Activated T-cell treated with anti-CD3 and anti-CD28 coated beads for 4 hours (primary cell): ENCODE results near the gene GXYLT1.
"Not testable (repeated sequence)": the region's sequence is repeated elsewhere in the genome, so short reads cannot be mapped to it uniquely, and the experiment has no call there.

ENCODE experiments used
- DNase-seq: peaks from one replicate; pipeline ENCODE4 v3.0.0-alpha.2; 2020

GXYLT1 gene

DNA sequence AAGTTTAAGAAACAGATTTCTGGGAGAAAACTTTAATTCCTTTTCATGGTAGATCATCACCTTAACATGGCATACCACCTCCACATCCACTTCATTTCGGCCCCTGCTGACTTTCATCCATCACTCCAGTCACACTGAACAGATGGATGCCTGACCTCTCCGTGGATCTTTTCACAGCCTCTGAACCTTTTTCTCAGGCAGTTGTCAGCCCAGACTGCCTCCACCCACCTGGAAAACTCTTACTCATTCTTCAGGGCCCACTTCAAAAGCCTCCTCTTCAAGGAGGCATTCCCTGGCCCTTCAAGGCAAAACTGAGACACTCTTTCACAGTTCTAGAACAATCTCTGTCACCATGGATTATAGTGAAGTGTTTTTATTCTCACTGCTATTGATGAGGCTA, 52.9 kb downstream of the GXYLT1 start:
- DNase-seq: no peak

DNA sequence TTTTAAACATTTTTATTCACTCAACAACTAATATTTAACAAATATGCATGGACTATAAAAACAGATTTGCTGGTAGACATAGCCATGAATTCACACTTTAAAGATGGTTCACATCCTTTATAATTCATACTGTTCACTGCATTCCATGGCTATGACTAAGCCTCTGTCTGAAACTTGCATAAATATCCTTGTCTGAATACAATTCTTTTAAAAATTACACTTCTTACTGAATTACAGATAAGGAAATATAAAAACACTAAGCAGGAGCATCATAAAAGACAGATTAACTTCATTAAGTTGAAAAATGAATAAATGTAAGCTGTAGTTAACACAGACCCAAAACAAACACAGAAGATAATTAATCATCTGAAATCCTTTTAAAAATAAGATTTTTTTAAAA, 53.8 kb downstream of the GXYLT1 start:
- no peak for DNase-seq

DNA sequence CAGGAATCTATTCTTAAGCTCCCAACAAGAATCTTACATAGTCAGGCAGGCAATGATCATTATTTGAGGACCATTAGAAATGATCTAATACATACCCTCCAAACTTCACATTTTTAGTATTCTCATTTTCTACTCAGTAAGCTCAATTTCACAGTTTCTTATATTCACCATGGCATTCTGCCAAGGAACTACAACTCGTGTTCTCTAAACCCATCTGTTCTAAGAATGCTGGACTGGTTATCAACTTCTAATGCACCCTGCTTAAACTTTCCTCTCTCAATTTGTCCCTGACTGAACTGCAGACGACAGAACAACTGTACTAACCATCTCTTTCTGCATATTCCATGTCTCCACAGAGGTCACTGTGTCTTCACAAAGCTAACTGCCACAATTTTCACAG, 58.6 kb downstream of the GXYLT1 start:
- no peak for DNase-seq

DNA sequence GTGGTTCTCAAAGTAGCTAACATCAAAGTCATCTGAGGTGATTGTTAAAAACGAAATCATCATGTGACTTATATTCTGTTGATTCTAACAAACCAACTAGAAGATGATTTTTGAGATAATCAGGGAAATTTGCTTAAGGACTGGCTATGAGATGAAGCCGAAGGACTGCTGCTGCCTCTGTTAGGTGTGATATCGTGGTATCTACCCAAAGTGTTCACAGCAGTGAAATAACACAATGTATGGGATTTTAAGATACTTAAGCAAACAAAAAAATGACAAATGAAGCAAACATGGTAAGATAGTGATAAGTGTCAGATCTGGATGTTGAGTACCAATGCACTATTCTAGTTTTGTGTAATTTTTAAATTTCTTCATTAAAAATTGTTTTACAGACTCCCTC, 59.1 kb downstream of the GXYLT1 start:
- no peak for DNase-seq

DNA sequence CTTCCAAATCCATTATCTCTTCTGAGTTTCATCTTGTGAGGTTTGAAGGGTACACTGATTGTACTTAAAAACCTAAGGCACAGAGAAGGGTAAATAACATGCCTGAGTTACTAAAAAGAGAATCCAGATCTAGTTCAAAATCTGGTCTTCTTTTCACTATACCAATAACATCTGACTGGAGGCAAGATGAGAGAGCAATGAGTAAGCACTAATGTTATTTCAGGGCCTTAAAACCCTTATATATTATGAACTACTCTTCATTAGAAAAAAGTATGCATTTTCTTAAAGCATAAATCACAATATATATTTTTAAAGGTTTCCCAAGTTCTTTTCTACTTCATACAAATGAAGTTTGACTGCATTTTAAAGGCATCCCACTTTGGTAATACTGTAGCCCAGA, 60.2 kb downstream of the GXYLT1 start:
- no peak for DNase-seq

DNA sequence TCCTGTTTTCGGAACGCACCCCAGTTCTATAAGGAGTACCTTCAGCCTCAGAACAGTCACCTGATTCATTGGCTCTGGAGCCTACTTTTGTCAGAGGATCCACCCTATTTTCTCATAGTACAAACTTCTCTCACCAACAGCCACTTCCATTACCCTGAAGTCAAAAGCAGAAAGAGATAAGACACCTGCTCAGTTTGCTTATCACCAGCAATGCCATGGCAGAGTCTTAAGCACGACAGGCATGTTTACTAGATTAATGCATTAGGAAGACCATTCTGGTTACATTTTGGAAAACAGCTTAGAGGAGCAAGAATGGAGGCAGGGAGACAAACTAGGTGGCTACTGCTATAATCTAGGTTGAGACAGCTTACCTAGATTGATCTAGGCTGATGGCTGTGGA, 67.7 kb downstream of the GXYLT1 start:
- DNase-seq: no peak

DNA sequence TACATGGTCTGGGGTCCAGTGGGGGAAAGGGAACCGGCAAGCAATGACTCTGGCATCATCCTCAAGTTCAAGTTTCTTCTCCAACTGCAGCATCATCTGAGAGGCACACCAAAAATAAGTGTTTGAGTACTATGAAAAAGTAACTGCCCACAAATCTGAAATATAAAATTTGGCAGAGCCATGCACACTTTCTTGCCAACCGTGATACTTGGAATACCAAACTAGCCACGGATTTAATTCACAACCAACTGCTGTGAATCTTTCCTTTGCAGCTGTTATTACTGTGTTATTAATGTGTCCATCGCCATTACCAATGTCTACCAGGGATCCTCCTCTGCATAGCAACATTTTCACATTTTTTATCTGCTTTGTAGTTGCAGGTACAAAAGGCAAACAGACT, 74.6 kb downstream of the GXYLT1 start:
- DNase-seq: no peak

DNA sequence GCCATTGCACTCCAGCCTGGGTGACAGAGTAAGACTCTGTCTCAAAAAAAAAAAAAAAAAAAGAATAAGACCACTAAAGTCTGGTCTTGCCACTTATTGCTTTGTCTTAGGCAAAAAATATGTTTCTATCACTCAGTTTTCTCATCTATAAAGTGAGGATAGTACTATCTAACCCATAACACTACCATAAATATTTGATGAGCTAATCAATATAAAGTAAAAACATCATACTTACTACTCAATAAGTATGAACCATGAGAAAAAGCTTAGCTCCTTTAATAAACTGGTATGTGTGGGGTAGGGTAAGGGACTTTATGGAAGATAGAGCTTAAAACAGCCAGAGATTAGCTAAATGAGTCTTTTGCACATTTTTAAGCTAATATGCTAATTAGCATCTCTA, 85.5 kb downstream of the GXYLT1 start:
- DNase-seq: no peak

DNA sequence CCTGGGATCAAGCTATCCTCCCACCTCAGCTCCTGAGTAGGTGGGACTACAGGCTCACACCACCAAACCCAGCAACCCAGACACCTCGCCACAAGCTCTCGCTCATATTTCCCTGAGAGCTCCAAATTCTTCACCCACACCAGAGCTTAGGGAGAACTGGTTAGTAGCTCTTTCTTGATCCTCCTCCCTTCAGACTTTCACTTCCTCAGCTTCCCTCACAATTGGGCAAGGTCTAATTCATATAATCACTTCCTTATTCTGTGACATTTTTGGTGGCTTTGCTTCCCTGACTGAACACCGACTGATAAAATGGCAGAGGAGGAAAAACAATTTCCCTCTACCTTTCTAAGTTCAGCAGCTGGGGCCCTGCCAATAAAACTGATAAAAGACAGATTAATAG, 88.5 kb downstream of the GXYLT1 start:
- DNase-seq: no peak

DNA sequence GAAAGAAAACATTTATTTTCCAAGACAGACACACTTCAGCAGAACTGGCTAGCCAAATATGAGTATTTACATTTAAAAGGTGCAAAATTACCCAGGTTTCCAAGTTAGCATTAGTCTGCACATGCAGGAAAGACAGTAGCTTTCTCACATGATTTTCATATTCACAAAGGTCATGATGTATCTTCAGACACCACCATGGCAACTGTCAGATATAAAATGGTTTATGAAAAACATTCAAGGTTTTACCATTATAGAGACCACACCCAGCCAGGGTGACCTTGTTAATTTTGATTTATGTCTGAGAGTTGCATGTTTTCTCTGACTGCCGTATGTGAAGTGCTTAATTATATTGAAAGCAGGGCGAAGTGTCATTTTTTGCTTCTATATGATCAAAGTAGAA, 91.2 kb downstream of the GXYLT1 start:
- DNase-seq: no peak

DNA sequence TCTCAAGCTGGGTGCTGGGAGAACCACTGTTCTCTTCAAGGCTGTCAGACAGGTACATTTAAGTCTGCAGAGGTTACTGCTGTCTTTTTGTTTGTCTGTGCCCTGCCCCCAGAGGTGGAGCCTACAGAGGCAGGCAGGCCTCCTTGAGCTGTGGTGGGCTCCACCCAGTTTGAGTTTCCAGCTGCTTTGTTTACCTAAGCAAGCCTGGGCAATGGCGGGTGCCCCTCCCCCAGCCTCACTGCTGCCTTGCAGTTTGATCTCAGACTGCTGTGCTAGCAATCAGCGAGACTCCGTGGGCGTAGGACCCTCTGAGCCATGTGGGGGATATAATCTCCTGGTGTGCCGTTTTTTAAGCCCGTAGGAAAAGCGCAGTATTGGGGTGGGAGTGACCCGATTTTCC, 95.7 kb downstream of the GXYLT1 start:
- DNase-seq: not testable (repeated sequence)

DNA sequence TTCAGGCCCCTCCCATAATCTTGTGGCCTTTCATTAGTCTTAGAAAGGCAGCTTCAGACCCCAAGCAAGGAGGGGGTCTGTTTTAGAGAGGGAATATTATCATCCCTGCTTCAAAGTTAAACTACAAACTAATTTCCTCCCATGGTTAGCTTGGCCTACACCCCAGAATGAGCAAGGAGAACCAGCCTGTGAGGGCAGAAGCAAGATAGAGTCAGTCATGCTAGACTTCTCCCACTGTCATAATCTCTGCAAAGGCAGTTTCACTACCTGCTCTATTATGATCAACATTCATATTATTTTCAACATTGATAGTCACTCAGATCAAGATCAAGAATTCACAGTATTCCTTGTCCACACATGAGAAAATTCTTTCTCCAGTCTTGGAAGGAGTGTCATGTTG, 105.1 kb downstream of the GXYLT1 start:
- DNase-seq: no peak

DNA sequence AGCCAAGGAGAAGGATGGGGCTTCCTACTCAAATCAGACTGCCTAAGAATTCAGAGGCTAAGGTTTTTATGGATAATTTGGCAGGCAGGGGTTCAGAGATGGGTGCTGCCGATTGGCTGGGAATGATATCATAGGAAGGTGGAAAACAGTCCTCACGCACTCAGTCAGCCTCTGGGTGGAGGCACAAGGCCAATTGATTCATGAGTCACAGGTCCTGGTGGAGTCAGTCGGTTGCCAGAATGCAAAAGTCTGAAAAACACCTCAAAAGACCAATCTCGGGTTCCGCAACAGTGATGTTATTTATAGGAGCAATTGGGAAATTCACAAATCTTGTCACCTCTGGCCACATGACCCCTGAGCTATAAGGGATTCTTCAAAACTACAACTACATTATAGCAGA, 105.5 kb downstream of the GXYLT1 start:
- no peak for DNase-seq

DNA sequence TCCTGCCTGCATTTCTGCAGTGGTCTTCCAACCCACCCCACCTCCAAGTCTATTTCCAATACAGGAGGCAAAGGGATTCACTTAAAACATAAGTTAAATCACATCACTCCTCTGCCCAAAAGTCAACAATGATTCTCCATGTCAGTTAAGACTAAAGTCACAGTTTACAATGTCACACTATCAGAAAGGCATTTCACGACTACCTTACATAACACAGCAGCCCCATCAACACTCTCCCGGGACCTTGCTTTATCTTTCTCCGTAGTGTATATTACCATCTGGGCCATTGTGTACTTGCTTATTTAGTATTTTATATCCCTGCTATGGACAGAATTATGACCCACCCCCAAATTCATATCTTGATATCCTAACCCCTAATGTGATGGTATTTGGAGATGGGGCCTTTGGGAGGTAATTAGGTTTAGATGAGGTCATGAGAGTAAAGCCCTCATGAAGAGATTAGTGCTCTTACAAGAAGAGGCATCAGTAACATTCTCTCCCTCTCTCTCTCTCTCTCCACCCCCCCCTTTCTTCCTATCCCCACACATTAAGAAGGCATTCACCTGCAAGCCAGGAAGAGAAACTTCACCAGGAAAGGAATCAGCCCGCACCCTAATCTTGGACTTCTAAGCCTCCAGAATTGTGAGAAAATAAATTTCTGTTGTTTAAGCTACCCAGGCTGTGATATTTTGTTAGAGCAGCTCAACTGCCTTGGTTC, 112.7 kb downstream of the GXYLT1 start:
- no peak for DNase-seq
